Activated CD4-positive, alpha-beta memory T cell treated with anti-CD3 and anti-CD28 coated beads, Interleukin-2, amount 10 ng/mL, durations not matched to agents 7 days and 5 days (primary cell): ENCODE results near the gene TYW1. TPM values are rescaled to one million over a fixed set of nuclear protein-coding genes. Genes with fewer than 3 reads are reported as not detected.
"Not testable (repeated sequence)": the region's sequence is repeated elsewhere in the genome, so short reads cannot be mapped to it uniquely, and the experiment has no call there.

ENCODE experiments used
- CTCF ChIA-PET: fragments of 350-600 bp; sonication (Branson Sonifier 250); formaldehyde crosslinking; loops from one replicate; lab custom pipeline; 2021; ENCODE audit warnings: antibody characterized with exemption, inconsistent platforms; lab: Charles Lee
- POLR2A ChIA-PET: fragments of 350-600 bp; sonication (Branson Sonifier 250); formaldehyde crosslinking; loops from one replicate; lab custom pipeline; 2021; ENCODE audit warnings: antibody characterized with exemption; lab: Charles Lee
- DNase-seq: peaks from one replicate; pipeline ENCODE4 v3.0.0-alpha.2; 2020
- H3K27ac Mint-ChIP-seq: one replicate; pipeline ENCODE4 v1.8.0; 2021; ENCODE audit warnings: mild to moderate bottlenecking, mixed read lengths
- H3K27me3 Mint-ChIP-seq: one replicate; pipeline ENCODE4 v1.8.0; 2021; ENCODE audit warnings: mixed read lengths
- H3K36me3 Mint-ChIP-seq: one replicate; pipeline ENCODE4 v1.8.0; 2021; ENCODE audit warnings: low read depth, mixed read lengths
- H3K4me1 Mint-ChIP-seq: one replicate; pipeline ENCODE4 v1.8.0; 2021; ENCODE audit warnings: mixed read lengths
- H3K4me3 Mint-ChIP-seq: one replicate; pipeline ENCODE4 v1.8.0; 2021; ENCODE audit warnings: mild to moderate bottlenecking, mixed read lengths
- H3K9me3 Mint-ChIP-seq: one replicate; pipeline ENCODE4 v1.8.0; 2021; ENCODE audit warnings: mixed read lengths
- total RNA-seq, 2 experiments: library from RNA; stranded (reverse); gene quantifications; one replicate each; pipeline ENCODE4 v1.2.3, GENCODE V29; 2021

TYW1 gene
- total RNA-seq, 2 experiments from 2014 or later: 12.4 to 15.2 TPM

- H3K27me3 Mint-ChIP-seq, H3K9me3 Mint-ChIP-seq, H3K4me1 Mint-ChIP-seq, CTCF ChIA-PET, H3K4me3 Mint-ChIP-seq, H3K27ac Mint-ChIP-seq, H3K36me3 Mint-ChIP-seq, POLR2A ChIA-PET, DNase-seq: not testable (repeated sequence)
Measured at GRCh38 chr7:67178915-67179688, 182.5 kb downstream of the TYW1 start.

- H3K27me3 Mint-ChIP-seq, H3K27ac Mint-ChIP-seq, H3K4me3 Mint-ChIP-seq, POLR2A ChIA-PET, H3K4me1 Mint-ChIP-seq, H3K9me3 Mint-ChIP-seq, CTCF ChIA-PET, DNase-seq, H3K36me3 Mint-ChIP-seq: not testable (repeated sequence)
Measured at GRCh38 chr7:67182956-67183750, 186.5 kb downstream of the TYW1 start.

DNA sequence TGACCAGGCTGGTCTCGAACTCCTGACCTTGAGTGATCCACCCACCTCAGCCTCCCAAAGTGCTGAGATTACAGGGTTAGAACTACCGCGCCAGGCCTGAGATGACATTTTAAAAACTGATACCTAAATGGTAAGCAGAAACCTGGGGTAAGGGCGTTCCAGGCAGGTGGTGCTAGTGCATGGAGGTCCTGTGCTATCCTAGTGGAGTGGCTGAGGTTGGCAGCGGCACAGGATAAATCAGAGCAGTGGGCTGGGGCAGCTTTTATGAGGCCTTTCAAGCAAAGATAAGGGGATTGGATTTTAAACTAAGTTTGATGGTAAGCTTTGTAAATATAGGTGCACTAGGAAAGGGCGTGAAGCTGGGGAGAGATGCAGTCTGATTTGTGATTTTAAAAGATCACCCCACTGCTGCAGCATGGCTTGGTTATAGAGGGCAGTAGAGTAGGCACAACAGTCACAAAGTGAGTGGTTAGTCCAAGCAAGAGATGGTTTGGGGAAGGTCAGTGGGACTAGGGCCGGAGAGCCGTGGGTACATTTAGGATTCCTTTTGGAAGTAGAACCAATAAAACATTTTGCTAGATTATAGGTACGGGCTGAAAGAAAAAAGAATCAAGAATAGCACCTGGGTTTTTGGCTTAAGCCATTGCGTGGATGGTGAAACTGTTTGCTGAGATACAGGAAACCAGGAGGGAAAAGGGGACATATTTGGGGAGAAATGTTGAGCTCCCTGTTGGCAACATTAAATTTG lies 188.5 kb downstream of the TYW1 start:
- peaks cover 14% of the 10 kb centered on the region for H3K4me1 Mint-ChIP-seq
- H3K27ac Mint-ChIP-seq: peak overlapping the region; percentile 48
- CTCF ChIA-PET, POLR2A ChIA-PET, H3K4me3 Mint-ChIP-seq, H3K9me3 Mint-ChIP-seq, DNase-seq, H3K36me3 Mint-ChIP-seq, H3K27me3 Mint-ChIP-seq: not testable (repeated sequence)

DNA sequence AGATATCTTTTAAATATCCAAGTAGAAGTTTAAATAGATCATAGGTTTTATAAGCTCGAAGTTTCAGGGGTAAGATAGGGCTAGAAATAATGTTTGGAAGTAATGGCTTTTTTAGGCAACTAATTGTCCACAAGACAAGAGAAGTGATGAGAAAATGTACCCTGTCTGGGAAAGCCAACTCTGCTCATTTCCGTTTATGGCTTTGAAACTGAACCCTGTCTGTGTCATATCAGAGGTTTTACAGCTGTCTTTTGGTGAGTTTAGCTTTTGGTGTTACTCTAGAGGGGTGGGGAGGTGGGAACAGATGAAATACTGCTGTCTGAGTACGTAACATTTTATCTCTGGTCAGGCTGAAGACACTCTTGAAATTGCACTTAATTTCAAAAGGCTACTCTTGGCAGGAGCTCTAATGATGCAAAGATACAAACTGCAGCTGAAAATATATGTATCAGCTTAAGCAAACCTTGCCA lies 189.1 kb downstream of the TYW1 start:
- H3K4me3 Mint-ChIP-seq, DNase-seq, H3K9me3 Mint-ChIP-seq, CTCF ChIA-PET, POLR2A ChIA-PET, H3K27me3 Mint-ChIP-seq, H3K36me3 Mint-ChIP-seq: not testable (repeated sequence)
- Mint-ChIP-seq H3K27ac (peak overlapping the region; percentile 48), H3K4me1 (peaks cover 20% of the 10 kb centered on the region)

DNA sequence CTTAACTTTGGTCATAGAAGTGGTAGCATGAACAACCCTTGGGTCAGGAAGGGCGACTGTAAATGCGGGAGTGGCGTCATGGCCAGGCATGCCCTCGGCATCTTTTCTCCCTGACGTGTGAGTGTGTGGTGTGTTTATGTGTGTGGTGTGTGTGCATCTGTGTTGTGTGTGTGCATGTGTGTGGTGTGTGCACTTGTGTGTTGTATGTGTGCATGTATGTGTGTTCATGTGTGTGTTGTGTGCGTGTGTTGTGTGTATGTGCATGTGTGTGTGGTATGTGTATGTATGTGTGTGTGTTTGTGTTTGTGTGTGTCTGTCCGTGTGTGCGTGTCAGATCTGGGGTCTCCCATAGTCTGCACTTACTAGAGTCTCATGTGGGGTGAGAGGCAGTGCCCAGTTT lies 192.5 kb downstream of the TYW1 start:
- DNase-seq, POLR2A ChIA-PET, H3K27ac Mint-ChIP-seq, CTCF ChIA-PET, H3K36me3 Mint-ChIP-seq, H3K4me3 Mint-ChIP-seq, H3K27me3 Mint-ChIP-seq, H3K9me3 Mint-ChIP-seq: not testable (repeated sequence)
- peaks cover 36% of the 10 kb centered on the region for H3K4me1 Mint-ChIP-seq

DNA sequence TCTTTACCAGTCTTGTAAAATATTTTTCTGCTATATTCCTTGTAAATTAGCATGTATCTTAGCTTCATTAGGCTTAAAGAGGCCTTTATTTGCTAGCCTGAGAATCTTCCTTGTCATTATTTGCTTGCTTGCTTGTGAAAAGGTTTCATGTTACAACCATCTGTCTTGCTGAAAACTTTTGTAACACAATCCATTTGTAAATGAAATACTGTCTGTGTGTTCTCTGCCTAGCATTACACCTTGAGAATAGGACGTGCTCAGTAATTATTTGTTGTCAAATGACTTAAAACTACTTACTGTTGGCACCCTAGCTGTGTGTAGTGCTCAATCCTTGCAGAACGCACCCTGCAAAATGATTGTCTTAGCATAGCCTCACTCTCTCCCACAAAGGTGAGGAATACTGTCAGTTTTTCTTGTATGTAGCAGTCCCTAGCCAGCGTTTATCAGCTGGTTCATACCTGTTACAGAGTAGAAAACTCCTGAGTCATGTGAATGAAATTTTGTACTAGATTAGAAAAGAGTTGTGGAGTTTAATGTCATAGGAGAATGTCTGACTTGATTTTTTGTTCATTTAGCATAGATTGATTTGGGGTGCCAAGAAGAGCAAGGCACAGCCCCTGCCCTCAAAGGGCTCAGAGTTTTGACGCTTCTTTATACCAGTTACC lies 193.3 kb downstream of the TYW1 start:
- POLR2A ChIA-PET: not testable (repeated sequence)

DNA sequence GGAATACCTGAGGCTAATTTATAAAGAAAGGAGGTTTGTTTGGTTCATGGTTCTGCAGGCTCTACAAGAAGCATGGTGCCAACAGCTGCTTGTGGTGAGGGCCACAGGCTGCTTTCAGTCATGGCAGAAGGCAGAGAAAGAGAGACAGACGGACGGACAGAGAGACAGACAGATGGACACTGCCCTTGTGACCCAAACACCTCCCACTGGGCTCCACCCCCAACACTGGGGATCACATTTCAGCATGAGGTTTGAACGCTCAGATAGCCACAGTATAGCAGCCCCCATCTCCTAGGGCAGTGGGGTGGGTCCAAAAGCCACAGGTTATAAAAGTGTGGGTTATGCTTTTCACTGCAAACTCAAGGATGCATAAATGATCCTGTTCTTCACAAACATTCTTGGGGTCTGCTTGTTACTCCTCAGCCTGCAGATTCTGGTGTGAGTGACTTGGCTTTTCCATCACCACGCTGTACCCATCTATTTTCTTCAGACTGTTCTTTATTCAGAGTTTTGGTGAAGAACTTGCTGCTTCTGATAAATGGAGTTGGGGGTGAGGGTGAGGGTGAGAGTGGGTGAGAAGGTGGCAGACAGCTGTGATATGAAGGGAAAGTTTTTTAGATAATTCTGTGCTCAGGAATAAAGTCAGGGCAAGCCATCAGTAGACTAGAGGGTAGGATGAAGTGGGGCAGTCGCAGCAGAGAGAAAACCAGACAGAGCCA lies 194.5 kb downstream of the TYW1 start:
- POLR2A ChIA-PET, CTCF ChIA-PET, DNase-seq, H3K27me3 Mint-ChIP-seq, H3K4me3 Mint-ChIP-seq, H3K9me3 Mint-ChIP-seq: not testable (repeated sequence)
- Mint-ChIP-seq H3K36me3 (peaks cover 12% of the 10 kb centered on the region), H3K27ac (peak overlapping the region; percentile 49), H3K4me1 (peaks cover 27% of the 10 kb centered on the region)

More for the DNA sequence above, 193.3 kb downstream of the TYW1 start:
- H3K27me3 Mint-ChIP-seq, H3K27ac Mint-ChIP-seq, H3K4me3 Mint-ChIP-seq, H3K36me3 Mint-ChIP-seq, CTCF ChIA-PET, H3K9me3 Mint-ChIP-seq, DNase-seq: not testable (repeated sequence)
- peaks cover 34% of the 10 kb centered on the region for H3K4me1 Mint-ChIP-seq

DNA sequence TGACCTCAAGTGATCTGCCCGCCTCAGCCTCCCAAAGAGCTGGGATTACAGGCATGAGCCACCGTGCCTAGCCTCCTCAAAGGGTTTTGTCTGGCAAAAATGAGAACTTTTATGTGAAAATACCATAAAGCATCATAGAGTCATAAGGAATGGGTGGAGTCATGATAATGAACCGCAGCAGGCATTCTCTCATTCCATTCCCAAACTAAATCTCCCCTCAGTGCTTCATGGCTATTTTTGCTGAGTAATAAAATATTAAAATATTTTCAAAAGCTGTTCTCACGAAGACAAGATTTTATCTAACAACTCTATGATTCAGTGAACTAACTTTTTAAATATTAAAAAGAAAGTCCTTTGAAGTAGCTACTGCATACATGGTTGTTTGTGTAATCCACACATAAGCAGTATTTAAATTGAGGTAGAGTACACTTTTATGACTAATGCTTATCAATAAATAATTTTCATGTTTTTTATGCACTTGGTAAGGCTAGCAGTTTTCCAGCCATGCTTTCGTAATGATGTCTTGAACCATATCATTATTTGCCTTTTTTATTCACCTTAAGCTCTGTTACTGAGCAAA lies 195.6 kb downstream of the TYW1 start:
- H3K27me3 Mint-ChIP-seq, DNase-seq, H3K4me3 Mint-ChIP-seq, CTCF ChIA-PET, H3K9me3 Mint-ChIP-seq, H3K27ac Mint-ChIP-seq: not testable (repeated sequence)
- peaks cover 19% of the 10 kb centered on the region for H3K36me3 Mint-ChIP-seq
- POLR2A ChIA-PET: interaction anchor here (0.7 kb wide), 1 partner anchor 110 kb away, joined by 4 read pairs; no protein-coding TSS in a partner anchor
- H3K4me1 Mint-ChIP-seq: peaks cover 27% of the 10 kb centered on the region

DNA sequence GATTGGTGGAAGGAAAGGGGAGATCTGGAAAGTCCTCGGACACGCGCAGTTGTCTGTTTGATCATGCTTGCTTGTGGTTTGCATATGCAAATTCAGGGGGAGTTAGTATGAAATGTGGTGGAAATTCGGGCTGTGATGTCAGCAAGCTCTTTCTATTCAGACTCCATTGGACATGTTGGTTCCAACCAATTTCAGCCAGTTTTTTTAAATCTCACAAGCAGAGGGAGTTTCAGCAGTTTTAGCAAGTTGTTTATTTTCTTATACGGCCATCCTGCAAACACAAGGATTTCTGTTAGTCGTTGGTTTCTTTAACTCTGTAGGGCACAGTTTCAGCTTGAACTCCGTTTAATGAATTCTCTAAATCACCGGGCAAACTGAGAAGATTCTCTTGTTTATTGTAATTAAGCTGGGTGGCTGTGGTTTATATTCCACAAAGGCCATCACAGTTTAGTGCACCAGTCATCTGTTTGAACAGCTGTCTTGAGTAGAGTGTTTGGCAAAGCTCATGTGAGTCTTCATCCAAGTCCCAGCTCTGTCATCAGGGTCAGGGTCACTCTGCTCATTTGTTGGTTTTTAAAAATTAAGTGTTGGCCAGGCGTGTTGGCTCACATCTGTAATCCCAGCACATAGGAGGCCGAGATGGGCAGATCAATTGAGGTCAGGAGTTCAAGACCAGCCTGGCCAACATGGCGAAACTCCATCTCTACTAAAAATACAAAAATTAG lies 196.4 kb downstream of the TYW1 start:
- H3K27ac Mint-ChIP-seq, CTCF ChIA-PET, H3K27me3 Mint-ChIP-seq, DNase-seq, H3K4me3 Mint-ChIP-seq, H3K9me3 Mint-ChIP-seq: not testable (repeated sequence)
- Mint-ChIP-seq H3K4me1 (peaks cover 27% of the 10 kb centered on the region), H3K36me3 (peaks cover 19% of the 10 kb centered on the region)
- POLR2A ChIA-PET: interaction anchor here (0.7 kb wide), 1 partner anchor 109 kb away, joined by 4 read pairs; no protein-coding TSS in a partner anchor

DNA sequence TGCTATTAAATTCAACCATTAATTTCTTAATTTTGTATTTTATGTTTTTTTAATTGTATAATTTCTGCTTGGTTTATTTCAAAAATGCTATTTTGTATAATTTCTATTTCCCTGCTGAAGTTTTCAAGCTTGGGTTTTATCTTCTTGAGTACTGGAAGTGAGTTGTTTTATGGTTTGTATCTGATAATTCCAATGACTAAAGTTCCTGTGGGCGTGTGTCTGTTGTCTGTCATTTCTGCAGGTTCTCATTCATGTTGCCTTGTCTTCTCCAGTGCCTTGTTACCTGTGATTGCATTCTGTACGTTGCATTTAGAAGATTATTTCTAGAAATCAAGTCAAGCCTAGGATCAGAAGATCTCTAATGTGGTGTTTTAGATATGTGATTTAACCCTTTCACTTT lies 199.5 kb downstream of the TYW1 start:
- H3K4me1 Mint-ChIP-seq: peaks cover 12% of the 10 kb centered on the region
- H3K36me3 Mint-ChIP-seq: peaks cover 31% of the 10 kb centered on the region
- H3K4me3 Mint-ChIP-seq, POLR2A ChIA-PET, H3K9me3 Mint-ChIP-seq, H3K27me3 Mint-ChIP-seq, H3K27ac Mint-ChIP-seq, CTCF ChIA-PET, DNase-seq: not testable (repeated sequence)

DNA sequence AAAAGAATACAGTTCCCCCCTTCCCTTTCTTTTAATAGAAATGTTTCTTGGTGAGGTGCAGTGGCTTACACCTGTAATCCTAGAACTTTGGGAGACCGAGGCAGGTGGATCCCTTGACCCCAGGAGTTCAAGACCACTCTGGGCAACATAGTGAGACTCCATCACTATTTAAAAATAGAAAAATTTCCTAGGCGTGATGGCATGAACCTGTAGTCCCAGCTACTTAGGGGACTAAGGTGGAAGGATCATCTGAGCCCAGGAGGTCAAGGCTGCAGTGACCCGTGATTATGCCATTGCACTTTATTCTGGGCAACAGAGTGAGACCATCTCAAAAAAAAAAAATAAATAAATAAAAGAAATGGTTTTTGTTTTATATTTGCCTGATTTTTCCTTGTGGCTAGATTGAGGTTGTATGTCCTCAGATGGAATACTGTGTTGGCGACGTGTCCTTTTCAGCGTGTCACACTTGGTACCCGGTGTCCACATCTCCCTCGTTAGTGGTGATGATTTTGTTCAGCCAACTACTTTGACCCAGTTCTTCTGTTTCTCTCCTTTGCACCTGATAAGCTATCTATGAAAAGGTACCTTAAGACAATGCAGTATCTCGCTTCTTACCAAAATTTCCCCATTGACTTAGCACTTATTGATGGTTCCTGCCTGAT lies 202.4 kb downstream of the TYW1 start:
- CTCF ChIA-PET, H3K9me3 Mint-ChIP-seq, H3K4me1 Mint-ChIP-seq, H3K27me3 Mint-ChIP-seq, H3K4me3 Mint-ChIP-seq, H3K27ac Mint-ChIP-seq, POLR2A ChIA-PET, DNase-seq: not testable (repeated sequence)
- peaks cover 25% of the 10 kb centered on the region for H3K36me3 Mint-ChIP-seq
